Epithelial cell of proximal tubule (primary cell): Measurements from ENCODE around the gene ZNF200. TPM values are rescaled to one million over a fixed set of nuclear protein-coding genes. Genes with fewer than 3 reads are reported as not detected.

Source experiments
- DNase-seq: peaks from one replicate; pipeline ENCODE4 v3.0.0-alpha.2; 2011; ENCODE audit warnings: low read depth
- H3K4me3 ChIP-seq: 2 replicates; pipeline ENCODE4 v1.5.1; 2011; ENCODE audit warnings: low read depth, mild to moderate bottlenecking, low read length
- total RNA-seq: library from RNA; depleted of rRNA; stranded (reverse); fragments of >200 nt; gene quantifications from 2 replicates; pipeline ENCODE4 v1.2.3, GENCODE V29; 2015
- TF ChIP-seq, protein P1 (sequence below): conservative IDR thresholded peaks from 2 replicates; pipeline ENCODE4 v1.5.1; 2012; ENCODE audit warnings: low read depth, mild to moderate bottlenecking, low read length

Gene ZNF200
- total RNA-seq, 1 donor from 2014 or later, result 6.3 TPM

DNA sequence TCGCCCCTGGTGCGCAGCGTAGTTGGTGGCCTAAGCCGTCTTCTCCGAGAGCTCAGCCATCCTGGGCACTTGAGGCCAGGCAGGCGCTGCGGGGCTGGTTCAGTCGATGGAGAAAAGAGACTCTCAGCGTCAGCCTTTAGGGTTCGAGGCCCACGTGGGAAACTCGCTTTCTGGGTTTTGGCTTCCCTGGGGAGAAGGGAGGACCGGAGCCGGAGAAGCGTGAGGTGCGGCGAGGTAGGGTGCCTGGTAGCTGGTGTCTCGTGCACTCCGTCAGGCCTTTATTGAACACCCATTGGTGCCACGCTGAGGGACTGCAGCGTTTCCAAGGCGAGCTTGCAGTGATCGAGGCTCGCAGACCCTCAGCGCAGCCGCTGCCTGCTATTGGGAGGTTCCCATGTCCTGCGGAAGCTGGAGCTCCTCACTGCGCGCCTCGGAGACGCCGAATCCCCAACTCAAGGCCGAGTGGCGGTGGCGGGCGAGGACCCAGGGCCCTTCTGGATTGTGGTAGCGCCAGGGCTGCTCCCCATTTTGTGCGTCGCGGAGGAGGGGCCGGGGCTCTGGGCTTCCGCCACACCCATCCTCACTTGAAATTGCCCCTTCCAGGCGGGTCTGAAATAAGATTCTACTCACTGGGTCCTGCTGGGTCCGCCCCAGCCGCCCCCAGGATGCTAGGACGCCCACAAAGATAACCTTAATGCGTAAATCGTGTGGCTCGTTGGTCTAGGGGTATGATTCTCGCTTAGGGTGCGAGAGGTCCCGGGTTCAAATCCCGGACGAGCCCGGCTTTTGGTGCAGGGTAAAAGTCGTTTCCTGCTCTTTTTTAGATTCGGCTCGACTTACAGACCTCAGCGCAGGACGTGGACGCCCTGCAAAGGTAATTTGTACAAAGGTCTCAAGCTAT lies 45.8 kb downstream of the ZNF200 start:
- DNase-seq, result no peak
- TF ChIP-seq, protein P1, sequence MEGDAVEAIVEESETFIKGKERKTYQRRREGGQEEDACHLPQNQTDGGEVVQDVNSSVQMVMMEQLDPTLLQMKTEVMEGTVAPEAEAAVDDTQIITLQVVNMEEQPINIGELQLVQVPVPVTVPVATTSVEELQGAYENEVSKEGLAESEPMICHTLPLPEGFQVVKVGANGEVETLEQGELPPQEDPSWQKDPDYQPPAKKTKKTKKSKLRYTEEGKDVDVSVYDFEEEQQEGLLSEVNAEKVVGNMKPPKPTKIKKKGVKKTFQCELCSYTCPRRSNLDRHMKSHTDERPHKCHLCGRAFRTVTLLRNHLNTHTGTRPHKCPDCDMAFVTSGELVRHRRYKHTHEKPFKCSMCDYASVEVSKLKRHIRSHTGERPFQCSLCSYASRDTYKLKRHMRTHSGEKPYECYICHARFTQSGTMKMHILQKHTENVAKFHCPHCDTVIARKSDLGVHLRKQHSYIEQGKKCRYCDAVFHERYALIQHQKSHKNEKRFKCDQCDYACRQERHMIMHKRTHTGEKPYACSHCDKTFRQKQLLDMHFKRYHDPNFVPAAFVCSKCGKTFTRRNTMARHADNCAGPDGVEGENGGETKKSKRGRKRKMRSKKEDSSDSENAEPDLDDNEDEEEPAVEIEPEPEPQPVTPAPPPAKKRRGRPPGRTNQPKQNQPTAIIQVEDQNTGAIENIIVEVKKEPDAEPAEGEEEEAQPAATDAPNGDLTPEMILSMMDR, result no peak
- peak overlapping the region; percentile 79 for H3K4me3 ChIP-seq

DNA sequence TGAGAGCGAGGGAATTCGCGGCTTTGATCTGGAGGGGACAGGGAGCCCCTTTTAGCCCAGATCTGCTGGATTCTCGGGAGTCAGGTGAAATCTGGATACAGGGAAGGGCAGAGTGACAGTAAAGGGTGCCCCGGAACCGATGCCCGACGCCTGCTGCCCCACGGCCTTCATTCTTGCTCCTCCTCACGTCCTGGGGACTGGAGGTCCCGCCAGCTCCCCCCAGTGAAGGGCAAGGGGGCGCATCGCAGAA lies 46.4 kb downstream of the ZNF200 start:
- TF ChIP-seq, protein P1, result no peak
- peak overlapping the region; percentile 79 for H3K4me3 ChIP-seq
- no peak for DNase-seq

DNA sequence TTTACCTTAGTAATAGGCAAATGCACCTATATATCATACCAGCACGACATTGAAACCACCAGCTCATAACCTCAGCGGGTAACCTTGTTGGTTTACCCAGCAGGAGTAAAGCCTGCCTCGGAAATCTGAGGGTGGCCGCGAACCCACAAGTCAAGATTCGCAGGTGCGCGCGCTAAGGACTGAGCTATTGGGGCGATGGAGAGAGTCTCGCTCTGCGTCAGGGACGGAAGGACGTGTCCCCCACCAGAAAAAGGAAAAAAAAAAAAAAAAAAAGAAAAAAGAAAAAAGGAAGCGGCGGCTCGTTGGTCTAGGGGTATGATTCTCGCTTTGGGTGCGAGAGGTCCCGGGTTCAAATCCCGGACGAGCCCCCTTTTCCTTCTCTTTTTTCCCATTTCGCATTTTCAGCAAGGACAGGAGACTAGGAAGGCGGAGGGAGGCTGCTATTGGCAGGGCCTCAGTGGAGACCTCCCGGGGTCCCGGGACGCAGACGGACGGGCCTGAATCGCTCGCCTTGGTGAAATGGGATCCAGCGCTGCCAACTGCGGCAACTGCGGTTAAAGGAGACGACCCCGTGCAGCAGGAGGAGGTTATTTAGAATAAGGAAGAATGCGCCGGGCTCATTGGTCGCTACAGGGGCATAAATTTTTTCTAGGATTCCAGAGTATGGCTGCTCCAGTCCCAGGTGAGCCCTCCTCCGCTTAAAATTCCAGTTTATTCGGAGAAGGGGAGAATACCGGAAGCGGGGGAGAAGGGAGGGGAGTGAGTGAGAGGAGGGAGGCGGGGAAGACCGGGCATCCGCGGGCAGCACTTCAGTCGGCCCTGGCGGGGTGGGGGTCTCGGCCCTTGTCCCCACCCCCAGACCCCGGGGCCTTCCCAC lies 46.9 kb downstream of the ZNF200 start, which contains the start of gene OR1F1:
TSS of gene OR1F1 (plus strand) at position 407 of the 877 bp plus-strand sequence.
- TF ChIP-seq, protein P1, result no peak
- peak within 1 kb of the TSS; percentile 79 for H3K4me3 ChIP-seq
- no peak for DNase-seq

DNA sequence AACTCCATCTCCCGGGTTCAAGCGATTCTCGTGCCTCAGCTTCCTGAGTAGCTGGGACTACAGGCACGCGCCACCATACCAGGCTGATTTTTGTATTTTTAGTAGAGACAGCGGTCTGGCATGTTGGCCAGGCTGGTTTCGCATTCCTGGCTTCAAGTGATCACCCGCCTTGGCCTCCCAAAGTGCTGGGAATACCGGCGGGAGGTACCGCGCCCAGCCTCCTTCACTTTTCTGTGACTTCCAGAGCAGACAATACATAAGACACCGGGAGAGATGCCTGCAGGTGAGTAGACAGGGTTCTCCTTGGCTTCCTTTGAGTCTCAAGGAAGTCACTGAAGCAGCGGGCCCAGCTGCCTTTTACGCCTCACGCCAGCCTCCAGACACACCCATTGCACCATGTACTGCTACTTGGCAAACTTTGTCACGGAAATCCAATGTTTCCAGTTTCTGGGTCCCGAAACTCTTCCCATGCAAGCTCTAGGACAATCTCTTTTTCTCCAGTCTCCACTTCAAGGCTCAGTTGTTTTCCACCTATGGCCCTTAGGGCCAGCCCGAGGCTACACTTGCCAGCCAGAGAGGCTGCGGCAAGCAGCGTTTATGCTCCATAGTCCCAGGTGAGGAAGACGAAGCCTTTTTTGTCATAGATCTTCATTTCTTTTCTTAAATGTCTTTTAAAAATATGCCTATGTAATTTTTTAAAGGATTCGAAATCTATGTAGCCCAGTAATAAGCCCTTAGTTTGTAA lies 47.8 kb downstream of the ZNF200 start:
- H3K4me3 ChIP-seq, result no peak overlapping the region
- DNase-seq, result no peak
- TF ChIP-seq, protein P1, result no peak

DNA sequence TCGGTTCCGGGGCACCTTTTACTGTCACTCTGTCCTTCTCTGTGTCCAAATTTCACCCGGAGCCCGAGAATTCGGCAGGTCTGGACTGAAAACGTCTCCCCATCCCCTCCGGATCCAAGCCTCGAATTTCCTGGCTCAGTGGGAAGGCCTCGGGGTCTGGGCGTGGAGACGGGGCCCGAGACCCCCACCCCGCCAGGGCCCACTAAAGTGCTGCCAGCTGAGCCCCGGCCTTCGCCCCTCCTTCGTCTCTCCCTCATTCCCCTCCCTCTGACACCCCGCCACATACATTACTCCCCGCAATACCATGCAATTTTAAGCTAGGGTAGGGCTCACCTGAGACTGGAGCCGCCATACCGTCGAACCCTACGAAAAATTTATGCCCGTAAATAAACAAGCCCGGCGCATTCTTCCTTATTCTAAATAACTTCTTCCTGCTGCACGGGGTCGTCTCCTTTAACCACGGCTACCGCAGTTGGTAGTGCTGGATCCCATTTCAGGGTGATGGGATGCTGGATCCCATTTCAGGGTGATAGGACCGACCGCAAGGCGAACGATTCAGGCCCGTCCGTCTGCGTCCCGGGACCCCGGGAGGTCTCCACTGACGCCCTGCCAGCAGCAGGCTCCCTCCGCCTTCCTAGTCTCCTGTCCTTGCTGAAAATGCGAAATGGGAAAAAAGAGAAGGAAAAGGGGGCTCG lies 51.4 kb downstream of the ZNF200 start:
- H3K4me3 ChIP-seq, result peak overlapping the region; percentile 66
- no peak for DNase-seq
- TF ChIP-seq, protein P1, result no peak
